VCaP (cell line): ENCODE measurements around the gene MMRN1.

ENCODE experiments used
- H3K27ac ChIP-seq: fragments of 450-650 bp; 2 replicates; pipeline ENCODE4 v1.5.1; 2017
- TF ChIP-seq, protein P1 (sequence below): fragments of 450-650 bp; conservative IDR thresholded peaks from 2 replicates; pipeline ENCODE4 v1.5.1; 2017; ENCODE audit warnings: mild to moderate bottlenecking, moderate library complexity

MMRN1 gene

DNA sequence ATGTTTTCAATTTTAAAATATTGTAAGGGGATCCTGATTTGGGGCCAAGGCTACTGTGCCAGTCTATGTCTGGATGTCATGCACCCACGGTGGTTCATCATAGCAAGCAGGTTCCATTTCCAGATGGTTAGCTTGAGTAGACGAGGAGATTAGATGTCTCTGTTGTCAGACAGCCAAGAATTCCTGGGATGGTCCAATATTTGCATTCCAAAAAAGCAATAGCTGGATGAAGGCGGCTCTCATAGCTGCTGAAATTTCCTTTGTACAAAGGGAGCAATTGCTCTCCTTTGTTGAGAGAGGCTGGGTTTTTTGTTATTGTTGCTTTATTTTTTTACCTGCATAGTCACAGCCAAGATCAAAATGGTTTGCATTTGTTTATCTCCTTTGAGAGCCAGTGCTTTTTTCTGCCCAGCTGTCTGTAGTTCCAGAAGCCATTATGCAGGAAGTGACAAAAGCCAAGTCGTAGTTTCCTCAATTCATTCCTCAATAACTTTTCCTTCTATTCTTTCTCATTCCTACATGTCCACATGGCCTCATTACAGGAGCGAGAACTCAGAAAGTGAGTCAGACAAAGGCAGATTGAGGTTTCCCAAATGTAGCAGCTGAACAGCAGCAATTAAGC, 107.9 kb downstream of the MMRN1 start:
- TF ChIP-seq, protein P1, sequence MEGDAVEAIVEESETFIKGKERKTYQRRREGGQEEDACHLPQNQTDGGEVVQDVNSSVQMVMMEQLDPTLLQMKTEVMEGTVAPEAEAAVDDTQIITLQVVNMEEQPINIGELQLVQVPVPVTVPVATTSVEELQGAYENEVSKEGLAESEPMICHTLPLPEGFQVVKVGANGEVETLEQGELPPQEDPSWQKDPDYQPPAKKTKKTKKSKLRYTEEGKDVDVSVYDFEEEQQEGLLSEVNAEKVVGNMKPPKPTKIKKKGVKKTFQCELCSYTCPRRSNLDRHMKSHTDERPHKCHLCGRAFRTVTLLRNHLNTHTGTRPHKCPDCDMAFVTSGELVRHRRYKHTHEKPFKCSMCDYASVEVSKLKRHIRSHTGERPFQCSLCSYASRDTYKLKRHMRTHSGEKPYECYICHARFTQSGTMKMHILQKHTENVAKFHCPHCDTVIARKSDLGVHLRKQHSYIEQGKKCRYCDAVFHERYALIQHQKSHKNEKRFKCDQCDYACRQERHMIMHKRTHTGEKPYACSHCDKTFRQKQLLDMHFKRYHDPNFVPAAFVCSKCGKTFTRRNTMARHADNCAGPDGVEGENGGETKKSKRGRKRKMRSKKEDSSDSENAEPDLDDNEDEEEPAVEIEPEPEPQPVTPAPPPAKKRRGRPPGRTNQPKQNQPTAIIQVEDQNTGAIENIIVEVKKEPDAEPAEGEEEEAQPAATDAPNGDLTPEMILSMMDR = no peak
- no peak overlapping the region for H3K27ac ChIP-seq
